ENCODE data around the gene ADAMTS16. TPM values are rescaled to one million over a fixed set of nuclear protein-coding genes. Genes with fewer than 3 reads are reported as not detected.

The ADAMTS16 gene
- polyA plus RNA-seq, 1 experiment: 0.04 TPM

DNA sequence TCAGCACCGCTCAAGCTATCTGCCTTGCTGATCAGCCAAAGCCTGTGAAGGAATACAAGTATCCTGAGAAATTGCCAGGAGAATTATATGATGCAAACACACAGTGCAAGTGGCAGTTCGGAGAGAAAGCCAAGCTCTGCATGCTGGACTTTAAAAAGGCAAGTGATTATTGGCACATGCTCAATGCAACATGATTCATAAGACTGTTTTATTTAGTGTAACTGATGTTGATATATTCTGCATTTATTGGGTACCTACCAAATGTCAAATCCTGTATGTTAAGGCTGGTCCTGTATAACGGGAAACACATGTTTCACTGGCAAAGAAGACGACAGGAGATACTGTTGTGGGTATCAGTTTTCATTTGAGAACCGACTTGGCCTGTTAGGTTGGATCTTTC lies 69.0 kb downstream of the ADAMTS16 start:
- TF ChIP-seq, protein P1, sequence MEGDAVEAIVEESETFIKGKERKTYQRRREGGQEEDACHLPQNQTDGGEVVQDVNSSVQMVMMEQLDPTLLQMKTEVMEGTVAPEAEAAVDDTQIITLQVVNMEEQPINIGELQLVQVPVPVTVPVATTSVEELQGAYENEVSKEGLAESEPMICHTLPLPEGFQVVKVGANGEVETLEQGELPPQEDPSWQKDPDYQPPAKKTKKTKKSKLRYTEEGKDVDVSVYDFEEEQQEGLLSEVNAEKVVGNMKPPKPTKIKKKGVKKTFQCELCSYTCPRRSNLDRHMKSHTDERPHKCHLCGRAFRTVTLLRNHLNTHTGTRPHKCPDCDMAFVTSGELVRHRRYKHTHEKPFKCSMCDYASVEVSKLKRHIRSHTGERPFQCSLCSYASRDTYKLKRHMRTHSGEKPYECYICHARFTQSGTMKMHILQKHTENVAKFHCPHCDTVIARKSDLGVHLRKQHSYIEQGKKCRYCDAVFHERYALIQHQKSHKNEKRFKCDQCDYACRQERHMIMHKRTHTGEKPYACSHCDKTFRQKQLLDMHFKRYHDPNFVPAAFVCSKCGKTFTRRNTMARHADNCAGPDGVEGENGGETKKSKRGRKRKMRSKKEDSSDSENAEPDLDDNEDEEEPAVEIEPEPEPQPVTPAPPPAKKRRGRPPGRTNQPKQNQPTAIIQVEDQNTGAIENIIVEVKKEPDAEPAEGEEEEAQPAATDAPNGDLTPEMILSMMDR (IDR thresholded peaks at IDR 0.05; ENCODE audit: insufficient read depth, low read depth, low read length): no peak
- no peaks in the 10 kb centered on the region for H3K27me3 ChIP-seq (ENCODE audit: control insufficient read depth, insufficient read depth, low read length)
- DNase-seq (ENCODE audit: low read depth): peak; percentile 6
- ChIA-PET CTCF (no interaction called here), POLR2A (no interaction called here)
- H3K36me3 ChIP-seq (ENCODE audit: control insufficient read depth, insufficient read depth, low read length): no peaks in the 10 kb centered on the region
- no peak overlapping the region for H3K4me3 ChIP-seq (ENCODE audit: low read depth, low read length)

DNA sequence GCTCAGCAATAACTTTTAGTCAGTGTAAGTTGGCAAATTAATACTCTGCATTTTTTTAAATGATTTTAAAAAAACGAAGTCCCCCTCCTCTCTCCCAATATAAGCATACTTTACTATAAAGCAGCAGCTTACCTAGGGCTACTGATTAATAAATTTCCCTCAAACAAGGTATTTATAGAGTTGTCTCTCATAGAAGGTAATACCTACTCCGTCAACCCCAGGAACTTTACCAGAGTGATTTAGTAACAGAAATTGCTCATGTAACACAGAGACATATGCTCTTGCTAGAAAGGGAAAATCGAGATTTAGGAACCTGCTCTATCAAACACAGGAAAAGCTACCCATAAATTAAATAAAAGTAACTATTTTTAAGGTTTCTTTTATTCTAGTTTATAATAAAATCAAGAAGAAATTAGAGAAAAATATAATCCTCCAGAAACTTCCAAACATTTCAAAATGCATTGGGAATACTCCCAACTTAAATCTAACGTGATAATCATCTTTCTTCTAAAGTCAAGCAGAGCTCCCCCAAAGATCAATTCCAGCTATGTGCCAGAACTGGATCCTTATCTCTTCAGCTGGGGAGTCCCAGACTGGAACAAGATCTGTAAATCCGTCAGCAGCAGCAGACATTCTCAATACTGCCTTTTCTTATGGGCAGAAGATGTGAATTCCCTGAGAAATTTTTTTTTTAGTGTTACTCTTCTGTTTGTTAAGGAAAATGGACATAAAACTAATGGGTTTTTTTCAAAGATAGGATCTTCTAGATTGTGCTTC lies 69.6 kb downstream of the ADAMTS16 start:
- Histone ChIP-seq H3K27me3 (ENCODE audit: control insufficient read depth, insufficient read depth, low read length) (no peaks in the 10 kb centered on the region), H3K36me3 (ENCODE audit: control insufficient read depth, insufficient read depth, low read length) (no peaks in the 10 kb centered on the region), H3K4me3 (ENCODE audit: low read depth, low read length) (no peak overlapping the region)
- no peak for DNase-seq (ENCODE audit: low read depth)
- ChIA-PET CTCF (no interaction called here), POLR2A (no interaction called here)
- TF ChIP-seq, protein P1 (IDR thresholded peaks at IDR 0.05; ENCODE audit: insufficient read depth, low read depth, low read length): no peak

DNA sequence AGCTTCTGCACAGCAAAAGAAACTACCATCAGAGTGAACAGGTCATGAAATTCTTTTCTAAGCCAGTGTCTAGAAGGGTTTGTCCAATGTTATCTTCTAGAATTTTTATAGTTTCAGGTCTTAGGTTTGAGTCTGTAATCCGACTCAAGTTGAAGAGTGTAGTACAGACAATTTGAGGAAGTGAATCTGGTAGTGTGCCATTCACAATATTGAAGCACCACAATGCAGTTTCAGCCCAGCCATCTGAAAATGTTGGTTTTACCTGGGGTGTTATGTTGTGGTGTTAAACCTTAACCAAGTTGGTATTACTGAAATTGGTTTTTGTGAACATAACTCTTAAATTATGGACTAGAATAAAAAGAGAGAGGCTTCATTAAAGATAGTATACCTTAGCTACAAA lies 77.2 kb downstream of the ADAMTS16 start:
- Histone ChIP-seq H3K27me3 (ENCODE audit: control insufficient read depth, insufficient read depth, low read length) (no peaks in the 10 kb centered on the region), H3K4me3 (ENCODE audit: low read depth, low read length) (no peak overlapping the region), H3K36me3 (ENCODE audit: control insufficient read depth, insufficient read depth, low read length) (no peaks in the 10 kb centered on the region)
- TF ChIP-seq, protein P1 (IDR thresholded peaks at IDR 0.05; ENCODE audit: insufficient read depth, low read depth, low read length): no peak
- ChIA-PET POLR2A (no interaction called here), CTCF (no interaction called here)
- DNase-seq (ENCODE audit: low read depth): no peak

DNA sequence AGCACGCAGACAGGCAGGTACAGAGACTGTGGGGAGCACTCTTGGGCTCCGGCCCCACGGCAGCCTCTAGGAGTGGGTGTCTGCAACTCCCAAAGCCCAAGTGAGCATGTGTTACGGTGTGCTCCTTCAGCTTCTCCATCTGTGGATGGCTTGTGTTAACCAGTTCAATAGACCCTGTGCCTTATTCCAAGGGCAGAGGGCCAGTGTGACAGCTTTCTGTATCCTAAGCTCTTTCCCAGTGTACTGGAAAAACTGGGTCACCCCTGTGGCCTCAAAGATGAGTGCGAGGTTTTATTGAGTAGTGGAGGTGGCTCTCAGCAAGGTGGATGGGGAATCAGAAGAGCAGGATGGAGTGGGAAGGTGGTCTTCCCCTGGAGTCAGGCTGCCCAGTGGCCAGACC lies 78.3 kb downstream of the ADAMTS16 start:
- Histone ChIP-seq H3K4me3 (ENCODE audit: low read depth, low read length) (no peak overlapping the region), H3K27me3 (ENCODE audit: control insufficient read depth, insufficient read depth, low read length) (no peaks in the 10 kb centered on the region), H3K36me3 (ENCODE audit: control insufficient read depth, insufficient read depth, low read length) (no peaks in the 10 kb centered on the region)
- TF ChIP-seq, protein P1 (IDR thresholded peaks at IDR 0.05; ENCODE audit: insufficient read depth, low read depth, low read length): no peak
- ChIA-PET CTCF (no interaction called here), POLR2A (no interaction called here)
- no peak for DNase-seq (ENCODE audit: low read depth)

DNA sequence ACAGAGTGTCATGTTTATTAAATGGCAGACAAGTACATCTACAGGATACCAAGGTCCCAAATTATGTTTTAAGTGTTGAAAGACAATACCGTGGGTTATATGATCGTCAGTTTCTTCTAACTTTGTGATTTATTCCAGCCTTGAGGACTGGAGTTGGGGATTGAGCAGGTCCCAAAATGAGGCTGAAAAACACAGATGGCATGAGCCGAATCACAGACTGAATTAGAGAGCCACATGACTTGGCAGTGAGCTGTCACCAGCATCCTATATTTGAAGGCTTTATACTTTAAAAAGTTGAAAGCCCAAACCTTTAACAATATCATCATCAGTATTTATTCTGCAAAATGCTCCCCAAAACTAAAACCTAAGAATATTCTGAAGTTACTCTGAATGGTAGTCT lies 79.4 kb downstream of the ADAMTS16 start:
- ChIA-PET CTCF (no interaction called here), POLR2A (no interaction called here)
- Histone ChIP-seq H3K4me3 (ENCODE audit: low read depth, low read length) (no peak overlapping the region), H3K27me3 (ENCODE audit: control insufficient read depth, insufficient read depth, low read length) (no peaks in the 10 kb centered on the region), H3K36me3 (ENCODE audit: control insufficient read depth, insufficient read depth, low read length) (no peaks in the 10 kb centered on the region)
- DNase-seq (ENCODE audit: low read depth): no peak
- TF ChIP-seq, protein P1 (IDR thresholded peaks at IDR 0.05; ENCODE audit: insufficient read depth, low read depth, low read length): no peak
